ENCODE results near the gene NSG1.

DNA sequence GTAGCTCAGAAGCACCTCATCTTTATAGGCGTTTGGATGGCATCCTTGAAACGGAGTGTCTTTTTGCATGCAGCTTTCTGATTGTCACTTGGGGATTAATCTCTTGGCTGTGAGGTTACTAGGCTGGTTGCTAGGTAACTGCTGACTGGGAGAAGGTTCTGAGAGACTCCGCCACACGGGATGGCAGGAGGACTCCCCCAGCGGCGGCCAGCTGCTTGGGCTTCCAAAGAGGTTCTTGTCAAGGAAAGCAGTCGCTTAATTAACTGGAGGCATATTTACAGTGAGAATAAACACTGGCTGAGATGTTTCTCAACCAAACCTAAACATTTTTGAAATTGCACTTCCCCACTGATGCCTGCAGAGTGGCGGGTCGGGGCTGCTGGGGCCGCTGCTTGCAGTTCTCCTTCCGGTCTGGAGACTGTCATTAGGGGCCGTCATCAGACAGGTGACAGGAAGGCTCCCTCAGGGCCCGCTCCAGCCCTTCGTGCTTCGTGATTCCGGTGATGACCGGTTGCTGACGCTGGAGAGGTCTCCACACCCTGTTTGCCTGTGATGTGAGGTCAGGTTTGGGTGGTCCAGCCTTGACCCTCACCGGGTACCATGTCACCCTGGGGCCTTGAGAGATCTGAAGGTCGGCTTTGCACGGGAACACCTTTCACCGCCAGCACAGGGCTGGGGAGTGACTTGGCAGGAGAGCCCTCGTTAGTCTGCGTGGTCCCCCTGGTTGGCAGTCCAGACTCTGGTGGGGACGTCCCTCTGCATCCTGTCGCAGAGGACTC lies 9.1 kb downstream of the NSG1 start:
- TF ChIP-seq, protein P1, sequence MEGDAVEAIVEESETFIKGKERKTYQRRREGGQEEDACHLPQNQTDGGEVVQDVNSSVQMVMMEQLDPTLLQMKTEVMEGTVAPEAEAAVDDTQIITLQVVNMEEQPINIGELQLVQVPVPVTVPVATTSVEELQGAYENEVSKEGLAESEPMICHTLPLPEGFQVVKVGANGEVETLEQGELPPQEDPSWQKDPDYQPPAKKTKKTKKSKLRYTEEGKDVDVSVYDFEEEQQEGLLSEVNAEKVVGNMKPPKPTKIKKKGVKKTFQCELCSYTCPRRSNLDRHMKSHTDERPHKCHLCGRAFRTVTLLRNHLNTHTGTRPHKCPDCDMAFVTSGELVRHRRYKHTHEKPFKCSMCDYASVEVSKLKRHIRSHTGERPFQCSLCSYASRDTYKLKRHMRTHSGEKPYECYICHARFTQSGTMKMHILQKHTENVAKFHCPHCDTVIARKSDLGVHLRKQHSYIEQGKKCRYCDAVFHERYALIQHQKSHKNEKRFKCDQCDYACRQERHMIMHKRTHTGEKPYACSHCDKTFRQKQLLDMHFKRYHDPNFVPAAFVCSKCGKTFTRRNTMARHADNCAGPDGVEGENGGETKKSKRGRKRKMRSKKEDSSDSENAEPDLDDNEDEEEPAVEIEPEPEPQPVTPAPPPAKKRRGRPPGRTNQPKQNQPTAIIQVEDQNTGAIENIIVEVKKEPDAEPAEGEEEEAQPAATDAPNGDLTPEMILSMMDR (conservative IDR thresholded peaks at IDR 0.05; ENCODE audit: low read depth, low read length), result 0 out of 2 replicates have a peak, but pooled peaks have one; percentile 14
- TF ChIP-seq RAD21 (IDR thresholded peaks at IDR 0.05; ENCODE audit: low read length), result no peak
- TF ChIP-seq, protein P2, sequence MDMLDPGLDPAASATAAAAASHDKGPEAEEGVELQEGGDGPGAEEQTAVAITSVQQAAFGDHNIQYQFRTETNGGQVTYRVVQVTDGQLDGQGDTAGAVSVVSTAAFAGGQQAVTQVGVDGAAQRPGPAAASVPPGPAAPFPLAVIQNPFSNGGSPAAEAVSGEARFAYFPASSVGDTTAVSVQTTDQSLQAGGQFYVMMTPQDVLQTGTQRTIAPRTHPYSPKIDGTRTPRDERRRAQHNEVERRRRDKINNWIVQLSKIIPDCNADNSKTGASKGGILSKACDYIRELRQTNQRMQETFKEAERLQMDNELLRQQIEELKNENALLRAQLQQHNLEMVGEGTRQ (IDR thresholded peaks at IDR 0.05; ENCODE audit: low read depth, low read length), result no peak
